ENCODE measurements around the gene KHDC4.

The KHDC4 gene

GRCh38 chr1:155934097-155934935 lies at the start of gene KHDC4:
Gene KHDC4, minus strand, starts transcription at chr1:155934413. Its CDS starts 40 bp downstream, at chr1:155934373.
- DNase-seq: peak; percentile 81 to 97 (median 94)

- no peak for DNase-seq
Measured at GRCh38 chr1:155983191-155984024, 49.2 kb upstream of the KHDC4 start.

- DNase-seq: no peak
Measured at GRCh38 chr1:155982106-155982505, 47.9 kb upstream of the KHDC4 start.

GRCh38 chr1:155981266-155982088 lies 47.3 kb upstream of the KHDC4 start:
- peak in 4 of 6 experiments; percentile 17 to 55 (median 43) for DNase-seq

- DNase-seq: no peak
Measured at GRCh38 chr1:155979597-155980343, 45.6 kb upstream of the KHDC4 start.

- DNase-seq: no peak
Measured at GRCh38 chr1:155978973-155979429, 44.8 kb upstream of the KHDC4 start.

- DNase-seq: peak; percentile 54 to 72 (median 64)
Measured at GRCh38 chr1:155978325-155978972, 44.2 kb upstream of the KHDC4 start, which contains the start of gene ARHGEF2. Gene ARHGEF2, minus strand, starts transcription at chr1:155978547. Its CDS starts 120 bp downstream, at chr1:155978427.

- peak in 4 of 6 experiments; percentile 16 to 42 (median 39) for DNase-seq
Measured at GRCh38 chr1:155977690-155978324, 43.6 kb upstream of the KHDC4 start.

GRCh38 chr1:155976913-155977689 lies 42.9 kb upstream of the KHDC4 start:
- peak in 1 of 6 experiments; percentile 13 for DNase-seq

GRCh38 chr1:155976062-155976912 lies 42.1 kb upstream of the KHDC4 start:
- peak; percentile 57 to 79 (median 68) for DNase-seq

- DNase-seq: peak in 1 of 6 experiments; percentile 16
Measured at GRCh38 chr1:155975375-155976061, 41.3 kb upstream of the KHDC4 start.

GRCh38 chr1:155974208-155975115 lies 40.2 kb upstream of the KHDC4 start:
- DNase-seq: peak in 1 of 6 experiments; percentile 6

- no peak for DNase-seq
Measured at GRCh38 chr1:155973723-155974122, 39.5 kb upstream of the KHDC4 start.

GRCh38 chr1:155971910-155972809 lies 37.9 kb upstream of the KHDC4 start:
- no peak for DNase-seq

- DNase-seq: no peak
Measured at GRCh38 chr1:155970531-155971167, 36.4 kb upstream of the KHDC4 start.
